Measurements from ENCODE around the gene RYR3.

DNA sequence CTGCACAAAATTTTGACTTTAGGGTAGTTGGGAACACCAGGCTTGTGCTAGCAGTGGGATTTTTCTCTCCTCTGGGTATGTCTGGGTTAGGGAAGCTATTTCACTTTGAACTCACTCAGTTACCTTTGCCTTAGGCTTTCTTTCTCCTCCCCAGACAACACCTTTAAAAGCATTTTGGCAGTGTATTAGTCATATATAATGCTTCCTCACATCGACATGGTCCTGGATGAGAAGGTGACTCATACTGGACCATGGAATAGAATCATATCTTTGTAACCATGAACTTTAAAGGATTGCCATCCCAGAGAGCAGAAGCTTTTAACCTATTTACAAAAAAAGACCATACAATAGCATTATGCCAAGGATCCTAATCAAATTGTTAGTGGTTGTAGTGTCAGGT lies 2.7 kb downstream of the RYR3 start:
- TF ChIP-seq, protein P1, sequence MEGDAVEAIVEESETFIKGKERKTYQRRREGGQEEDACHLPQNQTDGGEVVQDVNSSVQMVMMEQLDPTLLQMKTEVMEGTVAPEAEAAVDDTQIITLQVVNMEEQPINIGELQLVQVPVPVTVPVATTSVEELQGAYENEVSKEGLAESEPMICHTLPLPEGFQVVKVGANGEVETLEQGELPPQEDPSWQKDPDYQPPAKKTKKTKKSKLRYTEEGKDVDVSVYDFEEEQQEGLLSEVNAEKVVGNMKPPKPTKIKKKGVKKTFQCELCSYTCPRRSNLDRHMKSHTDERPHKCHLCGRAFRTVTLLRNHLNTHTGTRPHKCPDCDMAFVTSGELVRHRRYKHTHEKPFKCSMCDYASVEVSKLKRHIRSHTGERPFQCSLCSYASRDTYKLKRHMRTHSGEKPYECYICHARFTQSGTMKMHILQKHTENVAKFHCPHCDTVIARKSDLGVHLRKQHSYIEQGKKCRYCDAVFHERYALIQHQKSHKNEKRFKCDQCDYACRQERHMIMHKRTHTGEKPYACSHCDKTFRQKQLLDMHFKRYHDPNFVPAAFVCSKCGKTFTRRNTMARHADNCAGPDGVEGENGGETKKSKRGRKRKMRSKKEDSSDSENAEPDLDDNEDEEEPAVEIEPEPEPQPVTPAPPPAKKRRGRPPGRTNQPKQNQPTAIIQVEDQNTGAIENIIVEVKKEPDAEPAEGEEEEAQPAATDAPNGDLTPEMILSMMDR (IDR thresholded peaks at IDR 0.05; ENCODE audit: low read depth, low read length): no peak
- TF ChIP-seq EZH2phosphoT487 (IDR thresholded peaks at IDR 0.05; ENCODE audit: low read depth): no peak

All from OCI-LY3 (cell line).